ENCODE measurements around the gene DCP1B. TPM values are rescaled to one million over a fixed set of nuclear protein-coding genes. Genes with fewer than 3 reads are reported as not detected.
A peak's percentile ranks its signal among the peaks of the same experiment; 100 is the strongest.

The DCP1B gene
- total RNA-seq, 1 donor from 2014 or later = 31.5 TPM

- DNase-seq (ENCODE audit: low spot score, unreplicated experiment) = peak; percentile 10
- H3K27me3 Mint-ChIP-seq = peaks cover 2% of the 10 kb centered on the region
- peaks cover 5% of the 10 kb centered on the region for H3K4me1 Mint-ChIP-seq (ENCODE audit: low read depth)
- H3K27ac Mint-ChIP-seq = no peak overlapping the region
- H3K4me3 Mint-ChIP-seq (ENCODE audit: low read depth) = no peak overlapping the region
- TF ChIP-seq, protein P1, sequence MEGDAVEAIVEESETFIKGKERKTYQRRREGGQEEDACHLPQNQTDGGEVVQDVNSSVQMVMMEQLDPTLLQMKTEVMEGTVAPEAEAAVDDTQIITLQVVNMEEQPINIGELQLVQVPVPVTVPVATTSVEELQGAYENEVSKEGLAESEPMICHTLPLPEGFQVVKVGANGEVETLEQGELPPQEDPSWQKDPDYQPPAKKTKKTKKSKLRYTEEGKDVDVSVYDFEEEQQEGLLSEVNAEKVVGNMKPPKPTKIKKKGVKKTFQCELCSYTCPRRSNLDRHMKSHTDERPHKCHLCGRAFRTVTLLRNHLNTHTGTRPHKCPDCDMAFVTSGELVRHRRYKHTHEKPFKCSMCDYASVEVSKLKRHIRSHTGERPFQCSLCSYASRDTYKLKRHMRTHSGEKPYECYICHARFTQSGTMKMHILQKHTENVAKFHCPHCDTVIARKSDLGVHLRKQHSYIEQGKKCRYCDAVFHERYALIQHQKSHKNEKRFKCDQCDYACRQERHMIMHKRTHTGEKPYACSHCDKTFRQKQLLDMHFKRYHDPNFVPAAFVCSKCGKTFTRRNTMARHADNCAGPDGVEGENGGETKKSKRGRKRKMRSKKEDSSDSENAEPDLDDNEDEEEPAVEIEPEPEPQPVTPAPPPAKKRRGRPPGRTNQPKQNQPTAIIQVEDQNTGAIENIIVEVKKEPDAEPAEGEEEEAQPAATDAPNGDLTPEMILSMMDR (IDR thresholded peaks at IDR 0.05; ENCODE audit: unreplicated experiment) = no peak
- peaks cover 41% of the 10 kb centered on the region for H3K9me3 Mint-ChIP-seq (ENCODE audit: low read depth)
- H3K36me3 Mint-ChIP-seq (ENCODE audit: insufficient read depth) = peaks cover 1% of the 10 kb centered on the region
Observed at GRCh38 chr12:1907652-1908611, 96.3 kb downstream of the DCP1B start.

DNA sequence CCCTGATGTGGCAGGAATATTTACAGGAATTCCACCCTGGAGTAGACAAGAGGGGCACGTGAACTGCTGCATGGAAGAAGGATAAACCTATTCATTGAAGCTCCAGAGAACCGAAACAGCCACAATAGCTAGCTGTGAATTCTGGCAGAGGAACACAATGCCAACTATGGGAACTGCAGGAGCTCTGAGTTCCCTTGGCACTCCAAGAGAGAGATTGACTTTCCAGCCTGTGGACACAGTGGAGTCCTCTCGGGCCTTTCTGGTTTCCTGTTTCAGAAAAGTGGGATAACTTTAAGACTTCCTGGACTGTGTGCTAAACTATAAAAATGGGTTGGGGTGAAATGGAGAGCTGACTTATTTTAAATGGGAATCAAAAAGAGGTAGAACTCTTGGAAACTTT is 97.7 kb downstream of the DCP1B start:
- DNase-seq (ENCODE audit: low spot score, unreplicated experiment) = no peak
- Mint-ChIP-seq H3K9me3 (ENCODE audit: low read depth) (peaks cover 54% of the 10 kb centered on the region), H3K27ac (no peak overlapping the region), H3K4me1 (ENCODE audit: low read depth) (peaks cover under 1% of the 10 kb centered on the region), H3K27me3 (peaks cover 2% of the 10 kb centered on the region), H3K4me3 (ENCODE audit: low read depth) (no peak overlapping the region), H3K36me3 (ENCODE audit: insufficient read depth) (peaks cover 1% of the 10 kb centered on the region)
- TF ChIP-seq, protein P1 (IDR thresholded peaks at IDR 0.05; ENCODE audit: unreplicated experiment) = no peak

GRCh38 chr12:1904875-1905274 is 99.4 kb downstream of the DCP1B start:
- Mint-ChIP-seq H3K4me1 (ENCODE audit: low read depth) (no peaks in the 10 kb centered on the region), H3K27ac (no peak overlapping the region), H3K9me3 (ENCODE audit: low read depth) (peaks cover 63% of the 10 kb centered on the region), H3K27me3 (peaks cover 2% of the 10 kb centered on the region), H3K36me3 (ENCODE audit: insufficient read depth) (peaks cover 1% of the 10 kb centered on the region), H3K4me3 (ENCODE audit: low read depth) (no peak overlapping the region)
- no peak for DNase-seq (ENCODE audit: low spot score, unreplicated experiment)
- TF ChIP-seq, protein P1 (IDR thresholded peaks at IDR 0.05; ENCODE audit: unreplicated experiment) = no peak

DNA sequence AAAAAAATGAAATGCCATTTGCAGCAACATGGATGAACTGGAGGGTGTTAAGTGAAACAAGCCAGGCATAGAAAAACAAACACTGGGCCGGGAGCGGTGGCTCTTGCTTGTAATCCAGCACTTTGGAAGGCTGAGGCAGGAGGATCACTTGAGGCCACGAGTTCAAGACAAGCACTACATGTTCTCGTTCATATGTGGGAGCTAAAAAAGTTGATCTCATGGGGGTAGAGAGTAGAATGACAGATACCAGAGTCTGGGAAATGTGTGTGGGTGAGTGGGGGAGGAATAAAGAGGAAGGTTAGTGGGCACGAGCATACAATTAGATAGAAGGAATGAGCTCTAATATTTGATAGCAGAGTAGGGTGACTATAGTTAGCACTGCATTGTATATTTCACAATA is 107.3 kb downstream of the DCP1B start:
- Mint-ChIP-seq H3K4me1 (ENCODE audit: low read depth) (no peaks in the 10 kb centered on the region), H3K27me3 (no peaks in the 10 kb centered on the region), H3K4me3 (ENCODE audit: low read depth) (no peak overlapping the region), H3K36me3 (ENCODE audit: insufficient read depth) (no peaks in the 10 kb centered on the region), H3K27ac (no peak overlapping the region), H3K9me3 (ENCODE audit: low read depth) (peaks cover 36% of the 10 kb centered on the region)
- TF ChIP-seq, protein P1 (IDR thresholded peaks at IDR 0.05; ENCODE audit: unreplicated experiment) = no peak
- no peak for DNase-seq (ENCODE audit: low spot score, unreplicated experiment)

Other genes with a start within 250 kb of the DCP1B start
- 0.48 and 0.53 TPM in 2 replicates for gene LRTM2, start 183.9 kb downstream of the DCP1B start, total RNA-seq
- gene CACNA2D4, start 85.8 kb downstream of the DCP1B start, total RNA-seq = 0.34 and 0.58 TPM in 2 replicates
- 11.7 and 13.5 TPM in 2 replicates for gene CACNA1C, start 48.5 kb upstream of the DCP1B start, total RNA-seq

Measured in progenitor cell of endocrine pancreas (in vitro differentiated cells).